ENCODE measurements around the gene UBTF. TPM values are rescaled to one million over a fixed set of nuclear protein-coding genes. Genes with fewer than 3 reads are reported as not detected.

The UBTF gene
- total and polyA plus RNA-seq, 11 donors, result 33.1 to 61.2 (median 44.1) TPM

- ATAC-seq (peak; percentile 95 to 98 (median 96)), DNase-seq (peak; percentile 99)
- Histone ChIP-seq H3K36me3 (peaks cover 0 to 50% (median 37%) of the 10 kb centered on the region in 9 donors), H3K27ac (peak within 1 kb of the TSS; percentile 95 to 100 (median 98)), H3K9me3 (no peaks in the 10 kb centered on the region), H3K4me3 (peak within 1 kb of the TSS; percentile 72 to 99 (median 88)), H3K27me3 (no peaks in the 10 kb centered on the region), H3K4me1 (peaks cover 0 to 49% (median 22%) of the 10 kb centered on the region in 12 donors)
- intact Hi-C loops (cut with DNase I), result loop anchor here in 2 of 10 donors (5.0 to 10.0 kb wide), 2 partner anchors 44 to 122 kb away; partner anchors contain the start of genes HROB (in 1 of the 2) and LSM12 (in 1 of the 2)
- WGBS, 4 donors, result 0 to 1% (median 0%) methylated on average over 41 to 50 of the region's 50 CpGs
- TF ChIP-seq, protein P1, sequence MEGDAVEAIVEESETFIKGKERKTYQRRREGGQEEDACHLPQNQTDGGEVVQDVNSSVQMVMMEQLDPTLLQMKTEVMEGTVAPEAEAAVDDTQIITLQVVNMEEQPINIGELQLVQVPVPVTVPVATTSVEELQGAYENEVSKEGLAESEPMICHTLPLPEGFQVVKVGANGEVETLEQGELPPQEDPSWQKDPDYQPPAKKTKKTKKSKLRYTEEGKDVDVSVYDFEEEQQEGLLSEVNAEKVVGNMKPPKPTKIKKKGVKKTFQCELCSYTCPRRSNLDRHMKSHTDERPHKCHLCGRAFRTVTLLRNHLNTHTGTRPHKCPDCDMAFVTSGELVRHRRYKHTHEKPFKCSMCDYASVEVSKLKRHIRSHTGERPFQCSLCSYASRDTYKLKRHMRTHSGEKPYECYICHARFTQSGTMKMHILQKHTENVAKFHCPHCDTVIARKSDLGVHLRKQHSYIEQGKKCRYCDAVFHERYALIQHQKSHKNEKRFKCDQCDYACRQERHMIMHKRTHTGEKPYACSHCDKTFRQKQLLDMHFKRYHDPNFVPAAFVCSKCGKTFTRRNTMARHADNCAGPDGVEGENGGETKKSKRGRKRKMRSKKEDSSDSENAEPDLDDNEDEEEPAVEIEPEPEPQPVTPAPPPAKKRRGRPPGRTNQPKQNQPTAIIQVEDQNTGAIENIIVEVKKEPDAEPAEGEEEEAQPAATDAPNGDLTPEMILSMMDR (IDR thresholded peaks at IDR 0.05), result no peak
- peak in 1 of 2 donors; percentile 90 for TF ChIP-seq POLR2A (IDR thresholded peaks at IDR 0.05)
These were observed 33.0 kb downstream of the UBTF start, which contains the start of gene TMUB2 for GRCh38 chr17:44186307-44187130. Gene TMUB2, plus strand, starts transcription at chr17:44186972. Its CDS starts 737 bp downstream, at chr17:44187709.

DNA sequence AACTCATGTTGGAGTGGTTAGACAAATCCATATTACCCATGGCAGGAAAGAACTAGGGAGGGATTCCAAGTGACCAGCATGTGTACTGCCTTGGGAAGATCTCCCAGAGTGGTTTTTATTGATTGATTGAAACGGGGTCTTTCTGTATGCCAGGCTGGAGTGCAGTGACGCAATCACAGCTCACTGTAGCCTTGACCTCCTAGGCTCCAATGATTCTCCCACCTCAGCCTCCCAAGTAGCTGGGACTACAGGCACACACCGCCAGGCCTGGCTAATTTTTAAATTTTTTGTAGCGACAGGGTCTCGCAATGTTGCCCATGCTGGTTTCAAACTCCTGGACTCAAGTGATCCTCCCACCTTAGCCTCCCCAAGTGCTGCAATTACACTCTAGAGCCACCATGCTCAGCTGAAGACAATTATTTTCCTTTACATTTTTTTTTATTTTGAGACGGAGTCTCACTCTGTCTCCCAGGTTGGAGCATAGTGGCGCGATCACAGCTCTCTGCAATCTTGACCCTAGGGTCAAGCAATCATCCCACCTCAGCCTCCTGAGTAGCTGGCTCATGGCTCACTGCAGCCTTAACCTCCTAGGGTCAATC lies 35.2 kb downstream of the UBTF start:
- intact Hi-C loops (cut with DNase I), result loop anchor here in 1 of 10 donors (10.0 kb wide), 1 partner anchor 120 kb away; the partner anchor contains the start of gene LSM12
- no peaks in the 10 kb centered on the region for H3K27me3 ChIP-seq
- no peak for ATAC-seq
- H3K4me1 ChIP-seq, result peaks cover 0 to 49% (median 22%) of the 10 kb centered on the region in 12 donors
- H3K4me3 ChIP-seq, result no peak overlapping the region
- peaks cover 0 to 30% (median 20%) of the 10 kb centered on the region in 9 donors for H3K36me3 ChIP-seq
- no peak overlapping the region for H3K27ac ChIP-seq
- WGBS, 4 donors, result 87 to 91% (median 89%) methylated on average over 8 of the region's 8 CpGs
- no peaks in the 10 kb centered on the region for H3K9me3 ChIP-seq
- peak in 2 of 5 donors; percentile 3 to 9 for DNase-seq
- TF ChIP-seq, protein P1 (IDR thresholded peaks at IDR 0.05), result no peak
- TF ChIP-seq POLR2A (IDR thresholded peaks at IDR 0.05), result no peak

- intact Hi-C loops (cut with DNase I), result loop anchor here in 1 of 10 donors (10.0 kb wide), 1 partner anchor 118 kb away; the partner anchor contains the start of gene LSM12
- H3K4me1 ChIP-seq, result peaks cover 0 to 37% (median 17%) of the 10 kb centered on the region in 12 donors
- 91 to 96% (median 94%) methylated on average over 2 of the region's 2 CpGs for WGBS, 4 donors
- TF ChIP-seq, protein P1 (IDR thresholded peaks at IDR 0.05), result no peak
- no peak for TF ChIP-seq POLR2A (IDR thresholded peaks at IDR 0.05)
- peaks cover 0 to 32% (median 26%) of the 10 kb centered on the region in 9 donors for H3K36me3 ChIP-seq
- no peaks in the 10 kb centered on the region for H3K9me3 ChIP-seq
- H3K27ac ChIP-seq, result no peak overlapping the region
- DNase-seq (peak in 2 of 5 donors; percentile 4 to 10), ATAC-seq (no peak)
- H3K27me3 ChIP-seq, result no peaks in the 10 kb centered on the region
- H3K4me3 ChIP-seq, result no peak overlapping the region
These were observed 36.5 kb downstream of the UBTF start for GRCh38 chr17:44183024-44183423.

- no peak overlapping the region for H3K4me3 ChIP-seq
- H3K27me3 ChIP-seq, result no peaks in the 10 kb centered on the region
- DNase-seq (peak in 1 of 5 donors; percentile 29), ATAC-seq (peak in 1 of 4 donors; percentile 25)
- WGBS, 4 donors, result 88 to 94% (median 92%) methylated on average over 8 to 14 of the region's 14 CpGs
- H3K4me1 ChIP-seq, result peaks cover 0 to 4% (median 0%) of the 10 kb centered on the region in 12 donors
- no peaks in the 10 kb centered on the region for H3K9me3 ChIP-seq
- H3K36me3 ChIP-seq, result peaks cover 0 to 63% (median 47%) of the 10 kb centered on the region in 9 donors
- TF ChIP-seq, protein P1 (IDR thresholded peaks at IDR 0.05), result no peak
- TF ChIP-seq POLR2A (IDR thresholded peaks at IDR 0.05), result no peak
- intact Hi-C loops (cut with DNase I), result no loop called here
- H3K27ac ChIP-seq, result no peak overlapping the region
These were observed 41.3 kb downstream of the UBTF start for GRCh38 chr17:44178133-44178532.
